CD14-positive monocyte (primary cell): Measurements from ENCODE around the gene TSC22D1. TPM values are rescaled to one million over a fixed set of nuclear protein-coding genes. Genes with fewer than 3 reads are reported as not detected.

ENCODE experiments used
- DNase-seq, 3 donors: peaks; one replicate each; pipeline ENCODE4 v3.0.0-alpha.2; 2011 to 2022
- H2AFZ ChIP-seq: 2 replicates; pipeline ENCODE4 v1.6.0; 2012; ENCODE audit warnings: mild to moderate bottlenecking, low read depth, low read length, inconsistent platforms; ENCODE audit not compliant: insufficient read depth, poor library complexity, severe bottlenecking
- H3K27ac ChIP-seq, 2 donors: 1 replicate in 1 of 2; 2 replicates in 1 of 2; pipeline ENCODE4 v1.5.1; 2012 to 2013; ENCODE audit warnings: low read length in 2 of 2, control low read depth in 1 of 2, inconsistent platforms in 1 of 2, low read depth in 1 of 2, mild to moderate bottlenecking in 1 of 2
- H3K27me3 ChIP-seq, 2 donors: one replicate each; pipeline versions ENCODE4 v1.6.0 to v1.6.1; 2011 to 2013; ENCODE audit warnings: low read length in 2 of 2; ENCODE audit not compliant: control insufficient read depth in 2 of 2, insufficient read depth in 2 of 2
- H3K36me3 ChIP-seq, 2 donors: replicated peaks in 1 of 2; 1 replicate in 1 of 2; 2 replicates in 1 of 2; pipeline versions ENCODE4 v1.5.1 to v1.6.1; 2012 to 2013; ENCODE audit warnings: low read length in 2 of 2, control low read depth in 1 of 2, inconsistent platforms in 1 of 2, mild to moderate bottlenecking in 1 of 2; ENCODE audit not compliant: insufficient read depth in 2 of 2, control insufficient read depth in 1 of 2
- H3K4me1 ChIP-seq, 2 donors: 1 replicate in 1 of 2; 2 replicates in 1 of 2; pipeline versions ENCODE4 v1.5.1 to v1.6.1; 2012 to 2013; ENCODE audit warnings: low read length in 2 of 2, control low read depth in 1 of 2, inconsistent platforms in 1 of 2, mild to moderate bottlenecking in 1 of 2, moderate library complexity in 1 of 2; ENCODE audit not compliant: insufficient read depth in 2 of 2, control insufficient read depth in 1 of 2
- H3K4me2 ChIP-seq: replicated peaks from 2 replicates; pipeline ENCODE3; 2012; ENCODE audit warnings: low read length, moderate library complexity, mild to moderate bottlenecking; ENCODE audit not compliant: poor library complexity, severe bottlenecking; ENCODE audit errors: extremely low read depth
- H3K4me3 ChIP-seq, 3 experiments: fragments of 200-600 bp in 1 of 3; sonication (generic) in 1 of 3; replicated peaks in 1 of 3; 1 replicate in 2 of 3; 2 replicates in 1 of 3; pipeline ENCODE4 v1.5.1; 2011 to 2013; ENCODE audit warnings: low read length in 3 of 3, mild to moderate bottlenecking in 3 of 3, control low read depth in 2 of 3, low read depth in 2 of 3, inconsistent platforms in 1 of 3, moderate library complexity in 1 of 3
- H3K79me2 ChIP-seq: 2 replicates; pipeline ENCODE4 v1.6.0; 2012; ENCODE audit warnings: mild to moderate bottlenecking, control low read depth, inconsistent platforms, low read length, moderate library complexity; ENCODE audit not compliant: insufficient read depth
- H3K9ac ChIP-seq: 2 replicates; pipeline ENCODE4 v1.6.0; 2017; ENCODE audit warnings: low read length, mild to moderate bottlenecking; ENCODE audit not compliant: insufficient read depth, poor library complexity, severe bottlenecking
- H3K9me3 ChIP-seq, 2 donors: replicated peaks in 1 of 2; 1 replicate in 1 of 2; 2 replicates in 1 of 2; pipeline versions ENCODE4 v1.5.1 to v1.6.1; 2012 to 2013; ENCODE audit warnings: low read length in 2 of 2, control low read depth in 1 of 2; ENCODE audit not compliant: control insufficient read depth in 1 of 2, insufficient read depth in 1 of 2
- H4K20me1 ChIP-seq: 2 replicates; pipeline ENCODE4 v1.6.0; 2012; ENCODE audit warnings: mild to moderate bottlenecking, low read length, control low read depth, moderate library complexity; ENCODE audit not compliant: insufficient read depth
- H3K27ac Mint-ChIP-seq, 7 donors: one replicate each; pipeline ENCODE4 v1.8.0; 2020; ENCODE audit warnings: mild to moderate bottlenecking in 7 of 7, mixed read lengths in 7 of 7, moderate library complexity in 6 of 7, inconsistent platforms in 2 of 7
- H3K27me3 Mint-ChIP-seq, 3 donors: one replicate each; pipeline ENCODE4 v1.8.0; 2021 to 2022; ENCODE audit warnings: low read depth in 3 of 3, mild to moderate bottlenecking in 3 of 3, mixed read lengths in 3 of 3, moderate library complexity in 3 of 3, inconsistent platforms in 1 of 3
- H3K36me3 Mint-ChIP-seq, 2 donors: one replicate each; pipeline ENCODE4 v1.8.0; 2020; ENCODE audit warnings: mixed read lengths in 2 of 2, inconsistent platforms in 1 of 2, mild to moderate bottlenecking in 1 of 2
- H3K4me1 Mint-ChIP-seq: one replicate; pipeline ENCODE4 v1.8.0; 2020; ENCODE audit warnings: mild to moderate bottlenecking, mixed read lengths
- H3K4me3 Mint-ChIP-seq, 2 donors: one replicate each; pipeline ENCODE4 v1.8.0; 2020; ENCODE audit warnings: mild to moderate bottlenecking in 2 of 2, mixed read lengths in 2 of 2, moderate library complexity in 1 of 2
- H3K9me3 Mint-ChIP-seq, 7 donors: one replicate each; pipeline ENCODE4 v1.8.0; 2020 to 2022; ENCODE audit warnings: mixed read lengths in 7 of 7, mild to moderate bottlenecking in 6 of 7, moderate library complexity in 6 of 7, inconsistent platforms in 2 of 7
- WGBS: methylation state at CpG from one replicate; pipeline ENCODE4 v1.1.5; 2013; ENCODE audit warnings: missing lambda C conversion rate; ENCODE audit not compliant: insufficient coverage; 5-methylcytosine and 5-hydroxymethylcytosine counted together
- intact Hi-C, 2 donors: fragments of 100-400 bp; cut with micrococcal nuclease; formaldehyde crosslinking; loops; one replicate each; pipeline versions ENCODE4 v1.15.0 to v1.15.1; 2023
- polyA plus RNA-seq, 3 donors: library from polyadenylated mRNA; depleted of rRNA in 1 of 3; unstranded in 2 of 3; stranded (reverse) in 1 of 3; fragments of 300-500 nt in 2 of 3; fragments of >200 nt in 1 of 3; fragmentation: Illumina TruSeq in 2 of 3; gene quantifications; 1 replicate in 2 of 3; 2 replicates in 1 of 3; pipeline ENCODE4 v1.2.3, GENCODE V29; 2012 to 2021
- TF ChIP-seq, protein P1 (sequence below): fragments of 200-600 bp; IDR thresholded peaks from one replicate; pipeline ENCODE4 v1.8.0; 2022; ENCODE audit warnings: antibody characterized with exemption, mild to moderate bottlenecking

Gene TSC22D1
- polyA plus RNA-seq, 3 donors: 1.9 to 10.4 (median 3.1) TPM

DNA sequence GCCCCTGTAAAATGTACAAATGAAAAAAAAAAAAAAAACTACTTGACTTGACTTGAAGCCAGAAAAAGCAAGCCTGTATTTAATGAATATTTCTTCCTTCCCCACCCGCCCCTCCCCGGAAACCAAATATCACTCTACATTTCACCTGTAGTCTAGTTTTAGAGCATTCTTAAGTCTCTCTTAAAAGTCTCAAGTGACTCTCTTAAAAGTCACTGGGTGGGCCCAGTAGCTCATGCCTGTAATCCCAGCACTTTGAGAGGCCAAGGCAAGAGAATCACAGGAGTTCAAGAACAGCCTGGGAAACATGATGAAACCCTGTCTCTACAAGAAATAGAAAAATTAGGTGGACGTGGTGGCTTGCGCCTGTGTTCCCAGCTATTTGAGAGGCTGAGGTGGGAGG lies 72.0 kb downstream of the TSC22D1 start:
- H3K27me3 Mint-ChIP-seq: peaks cover 0 to 2% (median 0%) of the 10 kb centered on the region in 3 donors
- Histone ChIP-seq H3K9ac (no peak overlapping the region), H3K4me1 (no peaks in the 10 kb centered on the region), H3K4me3 (no peak overlapping the region), H3K79me2 (no peaks in the 10 kb centered on the region), H3K36me3 (no peaks in the 10 kb centered on the region), H4K20me1 (no peaks in the 10 kb centered on the region), H3K4me2 (no peak overlapping the region), H2AFZ (no peak overlapping the region), H3K9me3 (no peaks in the 10 kb centered on the region), H3K27ac (no peak overlapping the region), H3K27me3 (no peaks in the 10 kb centered on the region)
- no peak overlapping the region for H3K27ac Mint-ChIP-seq
- H3K4me1 Mint-ChIP-seq: no peaks in the 10 kb centered on the region
- no peaks in the 10 kb centered on the region for H3K9me3 Mint-ChIP-seq
- TF ChIP-seq, protein P1, sequence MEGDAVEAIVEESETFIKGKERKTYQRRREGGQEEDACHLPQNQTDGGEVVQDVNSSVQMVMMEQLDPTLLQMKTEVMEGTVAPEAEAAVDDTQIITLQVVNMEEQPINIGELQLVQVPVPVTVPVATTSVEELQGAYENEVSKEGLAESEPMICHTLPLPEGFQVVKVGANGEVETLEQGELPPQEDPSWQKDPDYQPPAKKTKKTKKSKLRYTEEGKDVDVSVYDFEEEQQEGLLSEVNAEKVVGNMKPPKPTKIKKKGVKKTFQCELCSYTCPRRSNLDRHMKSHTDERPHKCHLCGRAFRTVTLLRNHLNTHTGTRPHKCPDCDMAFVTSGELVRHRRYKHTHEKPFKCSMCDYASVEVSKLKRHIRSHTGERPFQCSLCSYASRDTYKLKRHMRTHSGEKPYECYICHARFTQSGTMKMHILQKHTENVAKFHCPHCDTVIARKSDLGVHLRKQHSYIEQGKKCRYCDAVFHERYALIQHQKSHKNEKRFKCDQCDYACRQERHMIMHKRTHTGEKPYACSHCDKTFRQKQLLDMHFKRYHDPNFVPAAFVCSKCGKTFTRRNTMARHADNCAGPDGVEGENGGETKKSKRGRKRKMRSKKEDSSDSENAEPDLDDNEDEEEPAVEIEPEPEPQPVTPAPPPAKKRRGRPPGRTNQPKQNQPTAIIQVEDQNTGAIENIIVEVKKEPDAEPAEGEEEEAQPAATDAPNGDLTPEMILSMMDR: no peak
- H3K4me3 Mint-ChIP-seq: no peak overlapping the region
- 67% methylated on average over 1 of the region's 4 CpGs for WGBS
- intact Hi-C loops: no loop called here
- H3K36me3 Mint-ChIP-seq: no peaks in the 10 kb centered on the region
- no peak for DNase-seq

DNA sequence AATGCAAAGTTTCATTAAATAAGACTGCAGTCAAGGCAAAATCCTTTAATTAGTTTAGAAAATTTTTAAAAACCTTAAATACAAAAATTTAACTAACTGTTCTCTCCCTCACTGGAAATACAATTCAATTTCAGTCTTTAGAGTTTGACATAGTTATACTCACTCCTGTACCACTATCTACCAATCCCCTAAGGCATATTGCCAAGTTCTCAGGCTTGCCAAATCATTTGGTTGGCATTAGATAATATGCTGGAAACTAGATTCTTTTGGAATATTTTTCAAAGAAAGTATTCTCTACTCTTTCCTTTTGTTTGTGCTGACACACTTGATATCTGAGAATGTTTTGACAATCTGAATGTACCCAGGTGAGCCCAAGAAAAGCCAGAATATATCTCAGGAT lies 77.2 kb downstream of the TSC22D1 start:
- peaks cover 0 to 2% (median 1%) of the 10 kb centered on the region in 3 donors for H3K27me3 Mint-ChIP-seq
- no peak for DNase-seq
- peaks cover 5% of the 10 kb centered on the region for H3K4me1 Mint-ChIP-seq
- H3K27ac ChIP-seq: no peak overlapping the region
- intact Hi-C loops: no loop called here
- no peaks in the 10 kb centered on the region for H3K36me3 Mint-ChIP-seq
- H3K79me2 ChIP-seq: no peaks in the 10 kb centered on the region
- H4K20me1 ChIP-seq: no peaks in the 10 kb centered on the region
- peaks cover 0 to 7% (median 5%) of the 10 kb centered on the region in 7 donors for H3K9me3 Mint-ChIP-seq
- H2AFZ ChIP-seq: no peak overlapping the region
- no peaks in the 10 kb centered on the region for H3K9me3 ChIP-seq
- no peak overlapping the region for H3K4me3 ChIP-seq
- H3K27me3 ChIP-seq: no peaks in the 10 kb centered on the region
- no peak overlapping the region for H3K4me3 Mint-ChIP-seq
- TF ChIP-seq, protein P1: no peak
- no peak overlapping the region for H3K9ac ChIP-seq
- no peak overlapping the region for H3K4me2 ChIP-seq
- no peak overlapping the region for H3K27ac Mint-ChIP-seq
- no peaks in the 10 kb centered on the region for H3K4me1 ChIP-seq
- H3K36me3 ChIP-seq: no peaks in the 10 kb centered on the region
